ENCODE data around the gene COL26A1.
A peak's percentile ranks its signal among the peaks of the same experiment; 100 is the strongest.
"Not testable (repeated sequence)": the region's sequence is repeated elsewhere in the genome, so short reads cannot be mapped to it uniquely, and the experiment has no call there.

The COL26A1 gene

DNA sequence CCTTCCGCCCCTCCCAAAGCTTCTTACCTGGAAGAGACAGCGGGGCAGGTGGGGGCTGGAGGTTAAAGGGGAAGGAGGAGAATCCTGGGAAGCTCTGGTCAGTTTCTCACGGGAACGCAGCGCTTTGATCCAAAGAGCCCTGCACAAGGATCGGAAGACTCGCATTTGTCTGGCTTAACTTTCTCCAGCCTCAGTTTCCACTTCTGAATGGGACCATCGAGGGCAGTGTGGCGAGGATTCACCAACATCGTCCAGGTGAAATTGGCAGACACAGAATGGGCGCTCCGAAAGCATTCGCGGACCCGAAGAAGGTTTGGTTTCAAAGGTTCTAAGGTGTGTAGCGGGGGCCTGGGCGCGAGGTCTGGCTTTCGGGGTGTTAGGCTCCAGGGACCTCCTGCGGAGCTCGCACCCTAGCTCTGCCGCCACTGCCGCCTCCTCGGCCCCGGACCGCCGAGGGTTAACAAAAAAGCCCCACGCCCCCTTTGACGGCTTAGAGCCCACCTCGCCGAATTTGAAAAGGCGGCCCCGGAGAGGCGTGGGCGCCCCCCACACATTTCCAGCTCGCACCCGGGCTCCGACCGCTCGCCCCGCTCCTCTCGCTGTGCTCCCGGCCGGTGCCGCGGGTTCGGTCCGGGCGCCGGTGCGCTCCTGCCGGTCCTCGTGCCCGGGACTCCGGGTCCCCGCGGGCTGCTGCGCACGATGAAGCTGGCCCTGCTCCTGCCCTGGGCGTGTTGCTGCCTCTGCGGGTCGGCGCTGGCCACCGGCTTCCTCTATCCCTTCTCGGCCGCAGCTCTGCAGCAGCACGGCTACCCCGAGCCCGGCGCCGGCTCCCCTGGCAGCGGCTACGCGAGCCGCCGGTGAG is at the start of gene COL26A1:
TSS of gene COL26A1 (plus strand) at position 542 of the 862 bp plus-strand sequence. CDS start at position 700, 158 bp downstream.
- DNase-seq (ENCODE audit: low read depth, low spot score): no peak

GRCh38 chr7:101315336-101315735 is 47.3 kb upstream of the COL26A1 start:
- peak; percentile 38 for DNase-seq (ENCODE audit: low read depth, low spot score)

GRCh38 chr7:101319401-101319800 is 43.3 kb upstream of the COL26A1 start:
- no peak for DNase-seq (ENCODE audit: low read depth, low spot score)

DNA sequence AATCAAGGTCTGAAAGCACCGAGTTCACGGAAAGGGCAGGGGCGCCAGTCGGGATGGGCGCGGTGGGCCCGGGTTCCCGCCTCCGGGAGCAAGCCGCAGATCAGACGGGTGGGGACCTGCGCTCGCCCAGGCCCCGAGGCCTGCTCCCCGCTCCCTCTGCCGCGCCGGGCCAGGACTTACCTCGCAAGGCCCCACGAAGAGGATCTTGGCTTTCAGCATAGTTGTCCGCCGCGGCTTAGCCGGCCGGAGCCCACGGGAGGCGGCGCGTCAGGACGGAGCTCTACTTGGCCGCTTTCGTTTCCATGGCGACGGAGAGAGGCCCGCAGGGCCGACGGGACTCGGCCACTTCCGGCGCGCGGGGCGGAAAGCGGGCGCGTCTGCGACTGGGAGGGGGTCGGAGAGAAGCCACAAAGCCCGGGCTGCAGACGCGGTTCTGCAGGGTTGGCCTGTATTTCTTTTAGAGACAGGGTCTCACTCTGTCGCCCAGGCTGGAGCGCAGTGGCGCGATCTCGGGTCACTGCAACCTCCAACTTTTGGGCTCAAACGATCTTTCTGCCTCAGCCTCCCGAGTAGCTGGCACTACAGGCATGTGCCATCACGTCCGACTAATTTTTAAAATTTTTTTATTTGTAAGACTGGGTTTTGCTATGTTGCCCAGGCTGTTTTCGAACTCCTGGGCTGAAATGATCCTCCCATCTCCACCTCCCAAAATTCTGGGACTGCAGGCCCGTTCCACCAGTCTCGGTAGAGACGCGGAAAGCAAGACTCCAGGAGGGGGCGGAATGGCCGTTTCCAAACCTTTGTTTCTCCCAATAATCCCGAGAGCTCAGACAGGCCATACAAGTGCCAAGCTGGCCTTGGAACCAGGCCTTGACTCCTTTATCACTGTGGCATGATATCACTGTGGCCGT is 40.9 kb upstream of the COL26A1 start, which contains the start of gene IFT22:
TSS of gene IFT22 (minus strand) at position 322 of the 911 bp plus-strand sequence. CDS start at position 219, 103 bp downstream.
- peak; percentile 71 for DNase-seq (ENCODE audit: low read depth, low spot score)

DNA sequence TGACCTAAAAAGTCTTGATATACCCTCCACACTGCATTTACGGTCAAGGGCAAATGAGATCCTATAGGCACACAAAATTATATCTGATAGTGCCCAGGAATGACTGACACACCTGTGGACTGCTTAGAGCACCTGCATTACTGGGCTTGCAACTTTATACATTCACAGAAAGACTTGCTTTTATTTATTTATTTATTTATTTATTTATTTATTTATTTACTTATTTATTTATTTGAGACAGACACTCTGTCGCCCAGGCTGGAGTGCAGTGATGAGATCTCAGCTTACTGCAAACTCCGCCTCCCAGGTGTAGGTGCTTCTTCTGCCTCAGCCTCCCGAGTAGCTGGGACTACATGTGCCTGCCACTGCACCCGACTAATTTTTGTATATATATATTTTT is 34.5 kb upstream of the COL26A1 start:
- DNase-seq (ENCODE audit: low read depth, low spot score): no peak

DNA sequence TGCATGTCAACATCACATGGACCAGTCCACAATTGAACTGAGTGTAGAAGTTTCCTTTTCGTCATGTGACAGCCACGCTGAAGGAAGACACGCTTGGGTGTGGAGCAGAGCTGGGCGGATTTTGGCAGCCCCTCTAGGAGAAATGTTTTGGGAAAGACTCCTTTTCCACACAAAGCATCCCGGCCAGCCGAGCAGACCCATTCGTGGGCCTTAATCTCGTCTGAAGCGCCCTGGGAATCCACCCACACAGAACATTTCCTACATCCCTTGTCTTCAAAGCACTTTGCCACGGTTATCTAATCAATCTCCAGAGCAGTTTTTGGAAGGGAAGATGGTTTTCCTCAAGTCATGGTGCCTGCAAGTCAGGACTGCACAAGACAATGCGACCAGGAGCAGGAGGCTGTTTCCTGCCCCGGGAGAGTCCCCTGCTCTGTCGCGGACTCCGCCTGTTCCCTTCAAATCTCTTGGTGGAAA is 32.6 kb upstream of the COL26A1 start:
- no peak for DNase-seq (ENCODE audit: low read depth, low spot score)

- no peak for DNase-seq (ENCODE audit: low read depth, low spot score)
Observed at GRCh38 chr7:101332026-101332425, 30.6 kb upstream of the COL26A1 start.

DNA sequence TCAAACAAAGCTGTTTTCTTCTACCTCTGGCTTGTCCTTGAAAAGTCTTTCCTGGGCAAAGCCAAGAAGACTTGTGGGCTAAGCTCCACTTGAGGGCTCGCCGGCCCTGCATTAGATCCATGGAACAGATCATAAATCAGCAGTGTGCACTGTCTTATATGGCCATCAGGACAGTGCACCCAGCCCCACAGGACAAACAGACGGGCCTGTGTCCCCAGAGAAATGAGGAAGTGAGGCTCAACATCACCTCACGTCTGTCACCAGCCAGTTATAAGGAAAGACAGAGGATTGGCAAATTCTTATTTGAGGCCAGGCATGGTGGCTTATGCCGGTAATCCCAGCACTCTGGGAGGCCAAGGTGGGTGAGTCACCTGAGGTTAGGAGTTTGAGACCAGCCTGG is 28.8 kb upstream of the COL26A1 start:
- no peak for DNase-seq (ENCODE audit: low read depth, low spot score)

- DNase-seq (ENCODE audit: low read depth, low spot score): no peak
Observed at GRCh38 chr7:101340379-101340778, 22.3 kb upstream of the COL26A1 start.

- no peak for DNase-seq (ENCODE audit: low read depth, low spot score)
Observed at GRCh38 chr7:101342892-101343291, 19.8 kb upstream of the COL26A1 start.

DNA sequence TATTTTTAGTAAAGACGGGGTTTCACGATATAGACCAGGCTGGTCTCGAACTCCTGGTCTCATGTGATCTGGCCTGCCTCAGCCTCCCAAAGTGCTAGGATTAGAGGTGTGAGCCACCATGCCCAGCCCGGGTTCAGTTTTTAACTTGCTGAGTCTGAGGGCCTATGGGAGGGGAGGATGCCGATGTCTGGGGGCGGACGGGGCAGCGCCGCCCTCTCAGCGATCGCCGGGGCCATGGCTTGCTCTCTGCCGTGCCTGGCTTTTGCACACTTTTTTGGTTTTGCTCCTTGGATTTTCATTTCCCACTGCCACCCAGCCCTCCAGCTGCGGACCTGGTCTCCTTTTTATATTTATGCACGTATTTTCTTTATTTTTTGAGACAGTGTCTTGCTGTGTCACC is 15.2 kb upstream of the COL26A1 start:
- no peak for DNase-seq (ENCODE audit: low read depth, low spot score)

GRCh38 chr7:101348456-101349067 is 14.1 kb upstream of the COL26A1 start:
- DNase-seq (ENCODE audit: low read depth, low spot score): not testable (repeated sequence)

- not testable (repeated sequence) for DNase-seq (ENCODE audit: low read depth, low spot score)
Observed at GRCh38 chr7:101349300-101349699, 13.4 kb upstream of the COL26A1 start.

- DNase-seq (ENCODE audit: low read depth, low spot score): no peak
Observed at GRCh38 chr7:101352920-101353308, 9.8 kb upstream of the COL26A1 start.

DNA sequence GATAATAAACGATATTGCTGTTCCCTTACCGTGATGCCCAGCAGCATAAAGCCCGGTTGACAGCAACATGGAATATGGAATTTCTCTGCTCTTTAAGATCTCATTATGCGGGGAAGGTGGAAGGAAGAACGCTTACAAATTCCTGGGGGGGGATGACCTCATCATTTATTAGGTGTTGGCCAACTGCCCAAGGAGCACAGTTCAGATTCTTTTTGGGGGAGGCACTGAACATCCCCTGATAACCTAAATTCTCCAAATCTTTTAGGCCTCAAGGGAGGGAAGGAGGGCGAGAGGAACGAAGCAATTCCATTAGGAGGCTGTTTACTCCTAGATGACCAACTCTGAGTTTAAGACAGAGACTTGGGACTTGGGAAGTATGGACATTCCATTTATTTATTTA is 5.2 kb upstream of the COL26A1 start:
- no peak for DNase-seq (ENCODE audit: low read depth, low spot score)

DNA sequence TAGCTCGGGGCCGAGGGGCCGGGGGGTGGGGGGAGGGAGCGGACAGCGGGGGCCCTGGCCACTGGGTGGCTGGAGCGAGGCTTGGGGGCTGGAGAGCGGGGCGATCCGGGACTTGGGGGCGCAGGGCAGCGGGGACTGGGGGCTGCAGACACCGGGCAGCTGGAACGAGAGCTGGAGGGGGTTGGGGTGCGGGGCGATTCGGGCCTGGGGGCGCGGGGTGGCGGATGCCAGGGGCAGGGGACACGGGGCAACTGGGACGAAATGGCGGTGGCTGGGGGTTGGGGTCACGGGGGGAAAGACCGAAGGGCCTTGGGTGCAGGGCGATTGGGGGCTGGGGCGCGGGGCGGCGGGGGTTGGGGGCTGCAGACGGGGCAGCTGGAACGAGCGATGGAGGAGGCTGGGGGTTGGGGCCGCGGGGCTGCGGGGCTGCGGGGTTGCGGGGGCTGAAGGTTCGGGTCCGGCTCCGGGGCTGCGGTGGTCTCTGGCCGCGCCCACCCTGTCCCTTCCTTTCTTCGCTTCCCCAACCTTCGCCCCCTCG is 590 bp downstream of the COL26A1 start:
- no peak for DNase-seq (ENCODE audit: low read depth, low spot score)

DNA sequence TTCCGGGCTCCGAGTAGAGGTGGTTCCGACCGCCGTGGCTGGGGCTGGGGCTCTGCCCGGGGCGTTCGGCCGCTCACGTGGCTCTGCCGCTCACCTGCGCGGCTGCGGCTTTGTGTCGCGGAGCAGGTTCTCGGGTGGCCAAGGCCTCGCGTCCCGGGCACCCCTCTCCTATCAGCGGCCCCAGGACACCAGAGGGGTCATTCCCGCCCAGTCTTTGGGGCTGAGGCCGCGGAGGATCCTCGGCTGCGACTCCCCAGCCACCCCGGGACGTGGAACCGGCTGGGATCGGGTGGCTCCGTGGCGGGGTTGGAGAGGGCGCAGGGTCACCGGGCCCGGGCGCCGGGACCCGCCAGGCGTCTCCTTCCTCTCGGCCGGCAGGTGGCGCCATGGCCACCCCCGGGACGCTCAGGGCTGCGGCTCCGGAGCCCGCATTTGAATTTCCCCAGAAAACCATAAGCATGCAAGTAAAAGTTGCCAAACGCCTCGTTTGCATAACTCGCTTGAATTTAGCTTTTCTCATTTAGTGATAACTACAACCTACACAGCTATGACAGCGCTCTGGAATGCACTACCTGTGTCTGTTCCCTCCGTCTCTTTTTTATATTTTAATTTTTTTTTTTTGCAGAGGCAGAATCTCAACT is 1.2 kb downstream of the COL26A1 start:
- DNase-seq (ENCODE audit: low read depth, low spot score): peak; percentile 40

DNA sequence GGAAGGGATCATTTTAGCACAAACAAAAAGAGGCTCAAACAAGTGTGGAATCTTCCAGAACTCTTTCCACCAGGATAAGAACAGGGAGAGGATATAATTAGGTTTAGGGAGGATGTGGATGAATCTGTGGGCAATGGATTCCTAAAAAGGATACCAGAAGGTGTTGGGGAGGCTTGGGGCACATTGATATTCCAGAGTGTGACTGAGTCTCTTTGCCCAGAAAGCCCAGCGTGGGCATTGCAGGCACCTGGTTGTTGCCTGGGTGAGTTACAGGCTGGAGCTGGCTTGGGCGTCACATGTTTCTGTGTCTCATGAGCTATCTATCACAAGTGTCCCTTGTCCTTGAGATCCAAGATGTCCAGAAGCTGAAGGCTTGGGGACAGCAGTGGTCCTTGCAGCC is 3.3 kb downstream of the COL26A1 start:
- DNase-seq (ENCODE audit: low read depth, low spot score): no peak

DNA sequence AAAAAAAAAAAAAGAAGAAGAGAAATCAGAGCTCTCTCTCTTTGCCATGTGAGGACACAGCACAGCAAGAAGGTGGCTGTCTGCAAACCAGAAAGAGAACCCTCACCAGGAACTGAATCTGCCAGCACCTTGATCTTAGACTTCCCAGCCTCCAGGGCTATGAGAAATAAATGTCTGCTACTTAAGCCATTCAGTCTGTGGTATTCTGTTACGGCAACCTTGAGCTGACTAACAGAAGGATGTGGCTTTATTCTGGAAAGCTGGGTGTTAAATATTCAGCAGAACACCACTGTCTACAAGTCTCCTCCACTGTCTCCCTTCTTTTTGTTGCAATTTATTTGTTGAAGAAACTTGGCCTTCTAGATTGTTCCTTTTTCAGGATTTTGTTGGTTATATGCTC is 5.0 kb downstream of the COL26A1 start:
- no peak for DNase-seq (ENCODE audit: low read depth, low spot score)

DNA sequence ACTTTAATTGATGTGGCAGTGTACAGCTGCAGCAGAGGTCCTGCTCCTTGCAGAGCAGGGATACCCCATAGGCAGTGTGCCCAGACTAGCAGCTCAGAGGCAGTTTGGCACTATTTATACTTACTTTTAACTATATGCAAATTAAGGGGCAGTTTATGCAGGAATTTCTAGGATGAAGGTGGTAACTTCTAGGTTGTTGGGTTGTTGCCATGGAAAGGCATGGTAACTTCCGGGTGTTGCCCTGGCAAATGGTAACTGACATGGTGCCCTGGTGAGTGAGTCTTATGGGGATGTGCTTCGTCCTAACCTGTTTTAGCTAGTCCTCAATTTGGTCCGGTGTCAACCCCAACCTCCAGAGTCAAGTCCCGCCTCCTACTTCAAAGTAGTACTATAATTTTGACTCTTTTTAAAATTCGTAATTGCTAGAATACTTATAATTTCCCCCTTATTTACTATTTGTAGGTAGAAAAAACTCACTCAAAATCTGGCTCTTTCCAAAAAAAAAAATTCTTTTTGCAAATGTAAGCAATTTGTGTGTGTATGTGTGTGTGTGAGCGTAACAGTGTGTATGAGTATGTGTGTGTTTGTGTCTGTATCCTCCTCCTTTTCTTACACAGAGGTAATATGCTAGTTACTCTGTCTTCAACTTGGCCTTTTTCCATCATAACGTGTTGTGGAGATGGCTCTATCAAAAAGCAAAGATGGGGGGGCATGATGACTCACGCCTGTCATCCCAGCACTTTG is 5.9 kb downstream of the COL26A1 start:
- no peak for DNase-seq (ENCODE audit: low read depth, low spot score)

Measured in activated naive CD8-positive, alpha-beta T cell treated with anti-CD3 and anti-CD28 coated beads, Interleukin-2, amount 50 U/mL, for 16 hours (primary cell).